K562 (cell line): ENCODE data around the gene IKZF4. TPM values are rescaled to one million over a fixed set of nuclear protein-coding genes. Genes with fewer than 3 reads are reported as not detected.

Source experiments
- BMI1 ChIP-seq: fragments of 150-350 bp; IDR thresholded peaks from 2 replicates; pipeline ENCODE4 v1.6.1; 2014; ENCODE audit warnings: low read length
- CBFA2T2 ChIP-seq: fragments of 450-650 bp; conservative IDR thresholded peaks from 2 replicates; pipeline ENCODE4 v1.6.1; 2017; ENCODE audit warnings: mild to moderate bottlenecking
- E2F8 ChIP-seq: fragments of 450-650 bp; IDR thresholded peaks from 2 replicates; pipeline ENCODE4 v1.7.1; 2018; ENCODE audit warnings: mild to moderate bottlenecking, low read depth; ENCODE audit not compliant: partially characterized antibody
- GTF3C2 ChIP-seq: IDR thresholded peaks from 3 replicates; pipeline ENCODE4 v1.6.1; 2011; ENCODE audit warnings: borderline replicate concordance, mild to moderate bottlenecking, moderate library complexity; ENCODE audit not compliant: insufficient read length; ENCODE audit errors: extremely low read depth
- HCFC1 ChIP-seq: IDR thresholded peaks from 2 replicates; pipeline ENCODE4 v1.6.1; 2012; ENCODE audit warnings: low read depth, low read length, improper control_type of control experiment
- KAT8 ChIP-seq: fragments of 450-650 bp; IDR thresholded peaks from 2 replicates; pipeline ENCODE4 v1.6.1; 2016; ENCODE audit warnings: low read depth, mild to moderate bottlenecking
- KHSRP ChIP-seq: fragments of 450-650 bp; IDR thresholded peaks from 2 replicates; pipeline ENCODE4 v1.6.1; 2017
- KLF10 ChIP-seq: fragments of 250-450 bp; sonication (Bioruptor Pico); IDR thresholded peaks from 2 replicates; pipeline ENCODE4 v1.6.1; 2021; ENCODE audit warnings: matching md5 sums
- MECOM ChIP-seq: fragments of 250-450 bp; sonication (Bioruptor Pico); IDR thresholded peaks from 2 replicates; pipeline ENCODE4 v1.8.0; 2022; ENCODE audit warnings: inconsistent platforms
- MEF2A ChIP-seq: IDR thresholded peaks from 2 replicates; pipeline ENCODE4 v1.6.1; 2011; ENCODE audit warnings: low read depth, mild to moderate bottlenecking, low read length, moderate library complexity; ENCODE audit not compliant: control insufficient read depth
- MTA3 ChIP-seq: fragments of 450-650 bp; formaldehyde crosslinking; IDR thresholded peaks from 2 replicates; pipeline ENCODE4 v1.6.1; 2017; ENCODE audit warnings: mild to moderate bottlenecking, borderline replicate concordance
- SIRT6 ChIP-seq: IDR thresholded peaks from one replicate; pipeline ENCODE4 v1.6.1; 2012; ENCODE audit warnings: low read depth, mild to moderate bottlenecking, control low read depth, inconsistent platforms, low read length, moderate library complexity
- TAF1 ChIP-seq: IDR thresholded peaks from 2 replicates; pipeline ENCODE4 v1.6.1; 2011; ENCODE audit warnings: mild to moderate bottlenecking, low read length, moderate library complexity; ENCODE audit not compliant: insufficient read depth, control insufficient read depth, severe bottlenecking; ENCODE audit errors: extremely low read depth
- UBTF ChIP-seq, 2 experiments: IDR thresholded peaks; 2 replicates each; pipeline ENCODE4 v1.6.1; 2012; ENCODE audit warnings: improper control_type of control experiment in 2 of 2, low read depth in 2 of 2, low read length in 2 of 2, borderline replicate concordance in 1 of 2
- ZNF133 ChIP-seq: fragments of 250-450 bp; sonication (Bioruptor Pico); IDR thresholded peaks from 2 replicates; pipeline ENCODE4 v1.4.0; 2020; ENCODE audit warnings: mild to moderate bottlenecking
- ZNF311 ChIP-seq: fragments of 250-450 bp; sonication (Bioruptor Pico); IDR thresholded peaks from 2 replicates; pipeline ENCODE4 v1.4.0; 2020; ENCODE audit warnings: mild to moderate bottlenecking, moderate library complexity
- ZNF644 ChIP-seq: fragments of 200-800 bp; sonication (Bioruptor generic); IDR thresholded peaks from 2 replicates; pipeline ENCODE4 v1.6.1; 2016; ENCODE audit warnings: low read depth, missing genetic modification characterization, missing compliant biosample characterization
- ZNF740 ChIP-seq, 3 experiments: fragments of 200-800 bp in 1 of 3; sonication (Bioruptor generic) in 1 of 3; sonication (generic) in 1 of 3; formaldehyde crosslinking in 1 of 3; IDR thresholded peaks; 2 replicates each; pipeline versions ENCODE4 v1.6.1 to v1.8.0; 2016 to 2022; ENCODE audit warnings: mild to moderate bottlenecking in 2 of 3, missing compliant biosample characterization in 2 of 3, missing genetic modification characterization in 2 of 3, missing genetic modification reagents in 1 of 3
- polyA plus RNA-seq, 8 experiments: library from polyadenylated mRNA; depleted of rRNA in 4 of 8; stranded (reverse) in 5 of 8; unstranded in 3 of 8; fragments of >200 nt; fragmentation: Nextera tagmentation in 2 of 8; fragmentation: Illumina TruSeq in 1 of 8; extraction: Ambion mirVana in 2 of 8; extraction: Trizol in 1 of 8; gene quantifications; 2 replicates each; pipeline versions ENCODE4 v1.2.1 to v1.2.3, GENCODE V29; 2011 to 2014; ENCODE audit warnings: inconsistent platforms in 1 of 8, missing spikeins in 1 of 8
- total RNA-seq, 7 experiments: library from RNA; depleted of rRNA in 6 of 7; stranded (reverse); fragments of >200 nt in 6 of 7; fragmentation: Illumina TruSeq in 2 of 7; extraction: Trizol in 2 of 7; gene quantifications; 2 replicates each; pipeline versions ENCODE4 v1.2.1 to v1.2.3, GENCODE V29; 2011 to 2021; ENCODE audit warnings: low replicate concordance in 1 of 7

The IKZF4 gene
- total and polyA plus RNA-seq, 9 of the 15 experiments (the other 6 are each of a cell fraction or from before 2014, with no cell fraction given) = 1.9 to 16.3 (median 3.6) TPM

GRCh38 chr12:56079723-56080555, 59.1 kb downstream of the IKZF4 start, which contains the start of gene ERBB3 (continued):
- TF ChIP-seq GTF3C2 (no peak), KAT8 (no peak), UBTF (IDR thresholded peaks at IDR 0.05; ENCODE audit: borderline replicate concordance in 1 of 2, low read depth in 2 of 2, low read length in 2 of 2) (peak; percentile 11 to 53; a peak in 1 of 4 replicates), ZNF740 (CRISPR knock-in tag; IDR thresholded peaks at IDR 0.05) (no peak), ZNF740 (tag; IDR thresholded peaks at IDR 0.05) (no peak), MTA3 (peak; percentile 53; the same call in 1 of the 2 replicates), HCFC1 (peak; percentile 17; the same call in 1 of the 2 replicates), SIRT6 (no peak), KLF10 (no peak), ZNF311 (CRISPR knock-in tag) (no peak), MECOM (no peak), KHSRP (no peak), CBFA2T2 (no peak), ZNF133 (CRISPR knock-in tag) (no peak), BMI1 (no peak), ZNF644 (tag) (no peak), TAF1 (peak; percentile 23), E2F8 (no peak), MEF2A (no peak)
